NCI-H460 (cell line): ENCODE measurements around the gene TMIGD2. TPM values are rescaled to one million over a fixed set of nuclear protein-coding genes. Genes with fewer than 3 reads are reported as not detected.
"Not testable (repeated sequence)": the region's sequence is repeated elsewhere in the genome, so short reads cannot be mapped to it uniquely, and the experiment has no call there.

Source experiments
- DNase-seq: peaks from one replicate; pipeline ENCODE4 v3.0.0-alpha.2; 2016; ENCODE audit warnings: low read depth; ENCODE audit errors: extremely low read depth
- total RNA-seq: library from RNA; depleted of rRNA; stranded (reverse); fragments of >200 nt; shearing (Covaris generic); gene quantifications from 2 replicates; pipeline ENCODE4 v1.2.3, GENCODE V29; 2014; rRNA removed

The TMIGD2 gene
- total RNA-seq, 1 experiment from 2014 or later, result not detected

- no peak for DNase-seq
These were observed 33.3 kb downstream of the TMIGD2 start for GRCh38 chr19:4268816-4269430.

GRCh38 chr19:4267901-4268815 is 34.0 kb downstream of the TMIGD2 start:
- no peak for DNase-seq

- peak; percentile 67 for DNase-seq
These were observed 34.9 kb downstream of the TMIGD2 start for GRCh38 chr19:4267101-4267900.

- DNase-seq, result no peak
These were observed 35.8 kb downstream of the TMIGD2 start for GRCh38 chr19:4266253-4267000.

GRCh38 chr19:4264812-4265211 is 37.4 kb downstream of the TMIGD2 start:
- no peak for DNase-seq

- no peak for DNase-seq
These were observed 41.5 kb downstream of the TMIGD2 start for GRCh38 chr19:4260613-4261191.

- no peak for DNase-seq
These were observed 44.0 kb downstream of the TMIGD2 start for GRCh38 chr19:4258181-4258580.

GRCh38 chr19:4257025-4257424 is 45.2 kb downstream of the TMIGD2 start:
- no peak for DNase-seq

GRCh38 chr19:4256563-4256962 is 45.6 kb downstream of the TMIGD2 start:
- DNase-seq, result no peak

- DNase-seq, result peak; percentile 97
These were observed 55.2 kb downstream of the TMIGD2 start, which contains the start of gene YJU2 for GRCh38 chr19:4246767-4247593. YJU2 (plus strand) TSS chr19:4247080; CDS start chr19:4247147, 67 bp downstream.

- not testable (repeated sequence) for DNase-seq
These were observed 56.3 kb downstream of the TMIGD2 start for GRCh38 chr19:4245938-4246337.

Other genes with a start within 250 kb of the TMIGD2 start
- gene ZBTB7A, start 235.5 kb downstream of the TMIGD2 start, total RNA-seq, result 12.2 and 14.1 TPM in 2 replicates
- gene MAP2K2, start 178.3 kb downstream of the TMIGD2 start, total RNA-seq, result 154 and 184 TPM in 2 replicates
- gene CREB3L3, start 148.8 kb downstream of the TMIGD2 start, total RNA-seq, result not detected in 2 replicates
- gene SIRT6, start 119.8 kb downstream of the TMIGD2 start, total RNA-seq, result 13.9 and 14.8 TPM in 2 replicates
- 0.20 and 0.37 TPM in 2 replicates for gene ANKRD24, start 119.7 kb downstream of the TMIGD2 start, total RNA-seq
- 0.30 TPM in 1 of 2 replicates, not detected in the other for gene EBI3, start 72.9 kb downstream of the TMIGD2 start, total RNA-seq
- 13.9 and 15.7 TPM in 2 replicates for gene YJU2, start 55.3 kb downstream of the TMIGD2 start, total RNA-seq
- gene SHD, start 23.1 kb downstream of the TMIGD2 start, total RNA-seq, result not detected in 2 replicates
- gene FSD1, start 2.2 kb upstream of the TMIGD2 start, total RNA-seq, result not detected in 2 replicates
- 2.6 TPM in 2 replicates for gene STAP2, start 36.4 kb upstream of the TMIGD2 start, total RNA-seq
- gene MPND, start 41.2 kb upstream of the TMIGD2 start, total RNA-seq, result 2.3 and 3.5 TPM in 2 replicates
- gene SH3GL1, start 98.2 kb upstream of the TMIGD2 start, total RNA-seq, result 31.1 and 36.6 TPM in 2 replicates
- gene CHAF1A, start 100.3 kb upstream of the TMIGD2 start, total RNA-seq, result 10.8 and 13.1 TPM in 2 replicates
- gene UBXN6, start 155.4 kb upstream of the TMIGD2 start, total RNA-seq, result 31.6 and 51.2 TPM in 2 replicates
- gene HDGFL2, start 169.9 kb upstream of the TMIGD2 start, total RNA-seq, result 15.1 and 15.6 TPM in 2 replicates
- gene PLIN4, start 216.1 kb upstream of the TMIGD2 start, total RNA-seq, result 0.02 and 0.06 TPM in 2 replicates
- not detected in 2 replicates for gene PLIN5, start 232.8 kb upstream of the TMIGD2 start, total RNA-seq
- gene LRG1, start 237.6 kb upstream of the TMIGD2 start, total RNA-seq, result 0.15 TPM in 1 of 2 replicates, not detected in the other